ENCODE measurements around the gene RAB11FIP3.

Gene RAB11FIP3

DNA sequence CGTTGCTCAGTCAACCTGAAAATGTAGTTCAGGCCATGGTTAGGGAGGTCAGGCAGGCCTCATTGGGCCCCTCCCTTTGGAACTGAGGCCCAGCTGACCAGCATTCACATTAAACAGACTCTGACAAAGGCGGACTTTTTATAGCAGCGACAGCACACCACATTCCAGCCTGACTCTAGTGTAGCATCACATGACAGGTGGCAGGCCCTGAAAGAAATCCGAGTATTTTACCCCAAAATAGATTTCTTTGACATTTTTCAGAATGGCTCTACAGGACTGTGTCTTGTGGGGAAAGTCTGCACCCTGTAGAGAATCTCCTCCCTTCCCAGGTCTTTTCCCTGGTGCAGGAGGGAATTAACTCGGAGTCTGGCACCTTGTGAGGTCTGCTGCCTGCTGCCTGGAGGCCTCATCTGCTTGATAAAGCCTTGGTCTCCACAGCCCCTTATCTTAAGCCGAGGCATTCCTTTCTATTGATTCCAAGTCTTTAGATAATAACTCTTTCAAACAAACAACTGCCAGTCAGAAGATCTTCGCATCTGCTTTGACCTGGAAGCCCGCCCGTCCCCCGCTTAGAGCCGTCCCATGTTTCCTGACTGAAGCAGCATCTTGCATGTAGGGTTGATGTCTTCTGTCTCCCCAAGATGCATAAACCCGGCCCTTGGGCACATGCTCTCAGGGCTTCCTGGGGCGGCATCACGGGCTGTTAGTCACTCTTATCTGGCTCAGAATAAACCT is 58.1 kb downstream of the RAB11FIP3 start:
- Histone ChIP-seq H3K36me3 (ENCODE audit: control insufficient read depth, low read length) (peaks cover 6% of the 10 kb centered on the region; the same call in 1 of the 2 replicates), H3K9me2 (replicated peaks; ENCODE audit: control insufficient read depth, low read length) (no peaks in the 10 kb centered on the region), H3K27me3 (ENCODE audit: control insufficient read depth, low read length) (no peaks in the 10 kb centered on the region), H4K20me1 (ENCODE audit: control insufficient read depth, insufficient read depth, low read depth, low read length) (no peaks in the 10 kb centered on the region), H3K4me3 (ENCODE audit: low read length) (no peak overlapping the region), H3F3A (ENCODE audit: control insufficient read depth, insufficient read depth) (no peaks in the 10 kb centered on the region), H3K4me1 (ENCODE audit: control insufficient read depth, low read length) (no peaks in the 10 kb centered on the region), H3K9me3 (ENCODE audit: control insufficient read depth, insufficient read depth, low read length) (no peaks in the 10 kb centered on the region), H3K4me2 (ENCODE audit: low read length) (no peak overlapping the region), H3K27ac (ENCODE audit: low read depth, low read length) (no peak overlapping the region), H3K79me2 (ENCODE audit: control insufficient read depth, low read length) (no peaks in the 10 kb centered on the region)
- TF ChIP-seq CTCF (IDR thresholded peaks at IDR 0.05; ENCODE audit: low read depth, low read length, poor library complexity, severe bottlenecking) = no peak
- no peak for TF ChIP-seq EZH2phosphoT487 (IDR thresholded peaks at IDR 0.05; ENCODE audit: borderline replicate concordance, low read length)

GRCh38 chr16:489606-490005 is 64.2 kb downstream of the RAB11FIP3 start:
- no peaks in the 10 kb centered on the region for H4K20me1 ChIP-seq (ENCODE audit: control insufficient read depth, insufficient read depth, low read depth, low read length)
- no peaks in the 10 kb centered on the region for H3K9me2 ChIP-seq (replicated peaks; ENCODE audit: control insufficient read depth, low read length)
- no peak overlapping the region for H3K27ac ChIP-seq (ENCODE audit: low read depth, low read length)
- no peaks in the 10 kb centered on the region for H3K27me3 ChIP-seq (ENCODE audit: control insufficient read depth, low read length)
- no peaks in the 10 kb centered on the region for H3K79me2 ChIP-seq (ENCODE audit: control insufficient read depth, low read length)
- no peak overlapping the region for H3K4me3 ChIP-seq (ENCODE audit: low read length)
- no peak for TF ChIP-seq EZH2phosphoT487 (IDR thresholded peaks at IDR 0.05; ENCODE audit: borderline replicate concordance, low read length)
- TF ChIP-seq CTCF (IDR thresholded peaks at IDR 0.05; ENCODE audit: low read depth, low read length, poor library complexity, severe bottlenecking) = no peak
- H3F3A ChIP-seq (ENCODE audit: control insufficient read depth, insufficient read depth) = no peaks in the 10 kb centered on the region
- H3K4me2 ChIP-seq (ENCODE audit: low read length) = no peak overlapping the region
- H3K9me3 ChIP-seq (ENCODE audit: control insufficient read depth, insufficient read depth, low read length) = no peaks in the 10 kb centered on the region
- H3K36me3 ChIP-seq (ENCODE audit: control insufficient read depth, low read length) = peaks cover 11% of the 10 kb centered on the region; the same call in 1 of the 2 replicates
- H3K4me1 ChIP-seq (ENCODE audit: control insufficient read depth, low read length) = no peaks in the 10 kb centered on the region

GRCh38 chr16:490768-491167 is 65.3 kb downstream of the RAB11FIP3 start:
- H3K4me3 ChIP-seq (ENCODE audit: low read length) = no peak overlapping the region
- no peaks in the 10 kb centered on the region for H3K9me3 ChIP-seq (ENCODE audit: control insufficient read depth, insufficient read depth, low read length)
- TF ChIP-seq EZH2phosphoT487 (IDR thresholded peaks at IDR 0.05; ENCODE audit: borderline replicate concordance, low read length) (no peak), CTCF (IDR thresholded peaks at IDR 0.05; ENCODE audit: low read depth, low read length, poor library complexity, severe bottlenecking) (no peak)
- H3K4me1 ChIP-seq (ENCODE audit: control insufficient read depth, low read length) = no peaks in the 10 kb centered on the region
- H3F3A ChIP-seq (ENCODE audit: control insufficient read depth, insufficient read depth) = no peaks in the 10 kb centered on the region
- no peak overlapping the region for H3K27ac ChIP-seq (ENCODE audit: low read depth, low read length)
- H3K27me3 ChIP-seq (ENCODE audit: control insufficient read depth, low read length) = no peaks in the 10 kb centered on the region
- peaks cover 11% of the 10 kb centered on the region; the same call in 1 of the 2 replicates for H3K36me3 ChIP-seq (ENCODE audit: control insufficient read depth, low read length)
- no peaks in the 10 kb centered on the region for H4K20me1 ChIP-seq (ENCODE audit: control insufficient read depth, insufficient read depth, low read depth, low read length)
- no peak overlapping the region for H3K4me2 ChIP-seq (ENCODE audit: low read length)
- H3K9me2 ChIP-seq (replicated peaks; ENCODE audit: control insufficient read depth, low read length) = no peaks in the 10 kb centered on the region
- H3K79me2 ChIP-seq (ENCODE audit: control insufficient read depth, low read length) = no peaks in the 10 kb centered on the region
